HG03520 (cell line): ENCODE data around the gene ITIH5.

ENCODE experiments used
- ATAC-seq: cut with Tn5 transposase; IDR thresholded peaks from one replicate; pipeline ENCODE4 v1.9.1; 2021; ENCODE audit warnings: mild to moderate bottlenecking, moderate library complexity; ENCODE audit not compliant: unreplicated experiment

ITIH5 gene

GRCh38 chr10:7587865-7588188, 78.9 kb downstream of the ITIH5 start:
- ATAC-seq, result no peak

- no peak for ATAC-seq
These were observed 79.5 kb downstream of the ITIH5 start for GRCh38 chr10:7587168-7587864.

- no peak for ATAC-seq
These were observed 81.5 kb downstream of the ITIH5 start for GRCh38 chr10:7585228-7585627.

- ATAC-seq, result no peak
These were observed 83.1 kb downstream of the ITIH5 start for GRCh38 chr10:7583626-7584025.

- no peak for ATAC-seq
These were observed 86.2 kb downstream of the ITIH5 start for GRCh38 chr10:7580520-7580919.

GRCh38 chr10:7579681-7580080, 87.1 kb downstream of the ITIH5 start:
- ATAC-seq, result no peak

- no peak for ATAC-seq
These were observed 89.2 kb downstream of the ITIH5 start for GRCh38 chr10:7577579-7577978.

- ATAC-seq, result no peak
These were observed 89.6 kb downstream of the ITIH5 start for GRCh38 chr10:7577176-7577575.

GRCh38 chr10:7576340-7576739, 90.4 kb downstream of the ITIH5 start:
- ATAC-seq, result no peak

GRCh38 chr10:7572391-7572790, 94.4 kb downstream of the ITIH5 start:
- no peak for ATAC-seq

- ATAC-seq, result no peak
These were observed 94.8 kb downstream of the ITIH5 start for GRCh38 chr10:7571981-7572380.

- no peak for ATAC-seq
These were observed 98.7 kb downstream of the ITIH5 start for GRCh38 chr10:7567911-7568620.

- no peak for ATAC-seq
These were observed 99.9 kb downstream of the ITIH5 start for GRCh38 chr10:7566891-7567290.

- no peak for ATAC-seq
These were observed 100.9 kb downstream of the ITIH5 start for GRCh38 chr10:7565871-7566270.

- no peak for ATAC-seq
These were observed 103.0 kb downstream of the ITIH5 start for GRCh38 chr10:7563770-7564169.

- no peak for ATAC-seq
These were observed 103.4 kb downstream of the ITIH5 start for GRCh38 chr10:7563368-7563767.

- no peak for ATAC-seq
These were observed 104.8 kb downstream of the ITIH5 start for GRCh38 chr10:7561985-7562384.

- no peak for ATAC-seq
These were observed 105.4 kb downstream of the ITIH5 start for GRCh38 chr10:7561216-7561893.

- no peak for ATAC-seq
These were observed 106.2 kb downstream of the ITIH5 start for GRCh38 chr10:7560519-7560918.

- no peak for ATAC-seq
These were observed 107.4 kb downstream of the ITIH5 start for GRCh38 chr10:7559386-7559785.

GRCh38 chr10:7558036-7558435, 108.7 kb downstream of the ITIH5 start:
- ATAC-seq, result no peak

GRCh38 chr10:7553531-7553930, 113.2 kb downstream of the ITIH5 start:
- no peak for ATAC-seq
